ENCODE results near the gene CYB5D1.
"Not testable (repeated sequence)": the region's sequence is repeated elsewhere in the genome, so short reads cannot be mapped to it uniquely, and the experiment has no call there.

The CYB5D1 gene, protein sequence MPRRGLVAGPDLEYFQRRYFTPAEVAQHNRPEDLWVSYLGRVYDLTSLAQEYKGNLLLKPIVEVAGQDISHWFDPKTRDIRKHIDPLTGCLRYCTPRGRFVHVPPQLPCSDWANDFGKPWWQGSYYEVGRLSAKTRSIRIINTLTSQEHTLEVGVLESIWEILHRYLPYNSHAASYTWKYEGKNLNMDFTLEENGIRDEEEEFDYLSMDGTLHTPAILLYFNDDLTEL

DNA sequence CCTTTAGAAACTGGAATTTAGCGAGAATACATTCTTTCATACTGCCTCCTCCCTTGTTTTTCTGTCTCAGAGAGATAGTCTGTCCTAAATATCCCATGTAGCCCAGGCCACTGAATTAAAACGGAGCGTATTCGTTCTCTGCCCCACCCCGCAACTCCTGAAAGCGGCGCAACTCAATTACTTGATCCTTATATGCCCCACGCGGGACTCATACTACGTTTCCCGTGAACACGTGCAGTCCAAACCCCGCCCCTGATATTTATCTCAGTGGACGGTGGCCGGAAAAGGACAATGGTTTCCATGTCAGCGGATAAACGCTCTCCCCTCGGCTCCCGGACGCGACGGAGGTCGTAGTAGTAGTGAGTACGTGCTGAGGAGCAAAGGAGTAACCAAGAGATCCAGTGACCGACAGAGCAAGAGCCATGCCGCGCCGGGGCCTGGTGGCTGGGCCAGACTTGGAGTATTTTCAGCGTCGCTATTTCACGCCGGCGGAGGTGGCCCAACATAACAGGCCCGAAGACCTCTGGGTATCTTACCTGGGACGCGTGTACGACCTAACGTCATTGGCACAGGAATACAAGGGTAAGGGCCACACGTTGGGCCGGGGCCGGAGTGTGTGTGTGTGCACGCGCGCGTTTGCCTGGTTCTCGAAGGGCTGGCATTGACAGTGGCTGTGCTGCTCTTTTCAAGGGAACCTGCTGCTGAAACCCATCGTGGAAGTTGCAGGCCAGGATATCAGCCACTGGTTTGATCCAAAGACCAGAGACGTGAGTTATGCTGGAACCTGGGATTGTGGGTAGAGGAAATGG lies at the start of gene CYB5D1:
Gene CYB5D1, plus strand, starts transcription at position 291 of the 809 bp plus-strand sequence. Its CDS starts 132 bp downstream, at position 423.
- no peak for TF ChIP-seq ZNF274 (IDR thresholded peaks at IDR 0.05; ENCODE audit: low read depth, low read length)
- H3K4me3 ChIP-seq (ENCODE audit: low read length) = peak within 1 kb of the TSS; percentile 74

DNA sequence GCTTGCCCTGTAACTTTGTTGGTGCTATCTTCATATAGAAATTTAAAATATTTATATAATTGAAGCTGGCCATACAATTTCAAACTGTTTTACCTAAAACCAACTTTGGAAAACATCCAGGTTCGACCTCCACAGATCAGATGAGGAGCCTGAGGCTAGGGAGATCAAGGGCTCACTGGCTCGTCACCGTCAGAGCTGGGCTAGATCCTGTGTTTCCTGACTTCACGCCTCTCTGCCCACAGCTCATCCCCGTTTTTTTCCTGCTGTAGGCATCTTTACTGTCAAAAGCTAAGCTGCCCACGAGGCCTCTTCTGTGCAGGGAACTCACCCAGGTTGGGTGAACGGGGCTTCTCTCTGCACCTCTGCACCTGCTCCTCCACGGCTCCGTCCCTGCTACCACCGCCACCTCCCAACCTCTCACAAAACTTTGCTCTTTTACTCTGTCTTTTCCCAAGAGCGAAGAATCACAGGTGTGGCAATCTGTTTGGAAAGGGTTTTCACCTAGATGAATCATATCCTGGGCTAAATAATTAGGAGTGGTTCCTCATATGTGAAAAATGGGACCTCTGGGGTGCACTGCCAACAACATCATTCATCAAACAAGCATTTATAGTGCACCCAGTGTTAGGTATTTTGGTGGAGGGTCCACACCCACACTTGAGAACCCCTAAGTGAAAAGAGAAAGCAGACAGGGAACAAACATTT lies 48.6 kb upstream of the CYB5D1 start:
- no peak for TF ChIP-seq ZNF274 (IDR thresholded peaks at IDR 0.05; ENCODE audit: low read depth, low read length)
- no peak overlapping the region for H3K4me3 ChIP-seq (ENCODE audit: low read length)

DNA sequence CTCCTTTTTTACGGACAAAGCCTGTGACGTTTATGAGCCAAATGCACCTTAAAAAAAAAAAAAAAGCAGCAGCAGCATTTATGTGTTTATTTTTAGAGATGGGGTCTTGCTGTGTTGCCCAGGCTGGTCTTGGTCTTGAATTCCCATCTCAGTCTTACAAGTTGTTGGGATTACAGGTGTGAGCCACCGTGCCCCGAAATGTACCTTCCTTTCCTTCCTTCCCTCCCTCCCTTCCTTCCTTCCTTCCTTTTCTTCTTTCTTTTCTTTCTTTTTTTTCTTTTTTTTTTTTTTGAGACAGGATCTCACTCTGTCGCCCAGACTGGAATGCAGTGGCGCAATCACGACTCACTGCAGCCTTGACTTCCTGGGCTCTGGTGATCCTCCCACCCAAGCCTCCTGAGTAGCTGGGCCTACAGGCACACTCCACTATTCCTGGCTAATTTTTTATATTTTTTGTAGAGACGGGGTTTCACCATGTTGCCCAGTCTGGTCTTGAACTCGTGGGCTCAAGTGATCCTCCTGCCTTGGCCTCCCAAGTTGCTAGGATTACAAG lies 47.9 kb upstream of the CYB5D1 start:
- not testable (repeated sequence) for H3K4me3 ChIP-seq (ENCODE audit: low read length)

- no peak overlapping the region for H3K4me3 ChIP-seq (ENCODE audit: low read length)
- no peak for TF ChIP-seq ZNF274 (IDR thresholded peaks at IDR 0.05; ENCODE audit: low read depth, low read length)
Observed at GRCh38 chr17:7811251-7811650, 46.6 kb upstream of the CYB5D1 start.

GRCh38 chr17:7814969-7815368 lies 42.8 kb upstream of the CYB5D1 start:
- no peak overlapping the region for H3K4me3 ChIP-seq (ENCODE audit: low read length)
- TF ChIP-seq ZNF274 (IDR thresholded peaks at IDR 0.05; ENCODE audit: low read depth, low read length) = no peak

DNA sequence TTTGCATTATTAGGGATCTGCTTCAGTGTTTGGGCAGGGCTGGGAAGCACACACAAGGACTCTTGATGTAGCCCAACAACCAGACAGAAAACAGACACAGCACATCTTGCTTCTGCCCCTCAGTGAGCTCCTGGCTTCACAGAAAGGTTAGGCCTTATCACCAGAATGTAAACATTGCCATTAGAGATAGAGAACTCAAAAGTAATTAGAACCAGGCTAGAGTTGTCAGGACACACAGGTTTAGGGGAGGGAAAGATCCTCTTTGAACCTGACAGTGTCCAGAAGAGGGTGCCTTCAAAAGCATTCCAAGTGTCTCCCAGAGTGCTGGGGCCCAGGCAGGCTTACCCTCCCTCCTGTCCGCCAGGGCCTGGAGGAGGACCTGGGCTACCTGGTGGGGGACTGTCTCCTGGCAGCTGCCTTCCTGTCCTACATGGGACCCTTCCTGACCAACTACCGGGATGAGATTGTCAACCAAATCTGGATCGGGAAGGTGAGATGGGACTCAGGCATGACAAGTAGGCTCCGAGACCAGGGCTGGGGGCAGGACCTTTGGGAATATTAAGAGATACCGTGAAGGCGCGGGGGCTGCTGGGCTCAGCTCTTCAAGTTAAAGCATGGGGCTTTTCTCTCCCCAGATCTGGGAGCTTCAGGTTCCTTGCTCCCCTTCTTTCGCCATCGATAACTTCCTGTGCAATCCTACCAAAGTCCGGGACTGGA lies 40.7 kb upstream of the CYB5D1 start:
- no peak for TF ChIP-seq ZNF274 (IDR thresholded peaks at IDR 0.05; ENCODE audit: low read depth, low read length)
- H3K4me3 ChIP-seq (ENCODE audit: low read length) = no peak overlapping the region

DNA sequence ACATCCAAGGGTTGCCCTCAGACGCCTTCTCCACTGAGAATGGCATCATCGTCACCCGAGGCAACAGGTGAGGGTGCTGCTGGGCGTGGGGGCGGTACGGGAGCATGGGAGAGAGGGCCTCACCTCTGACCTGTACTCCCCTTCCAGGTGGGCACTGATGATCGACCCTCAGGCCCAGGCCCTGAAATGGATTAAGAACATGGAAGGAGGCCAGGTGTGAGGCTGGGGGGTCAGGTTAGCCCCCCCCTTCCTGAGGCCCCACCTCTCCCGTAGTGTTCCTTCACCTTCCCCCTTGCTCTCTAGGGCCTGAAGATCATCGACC lies 40.2 kb upstream of the CYB5D1 start:
- TF ChIP-seq ZNF274 (IDR thresholded peaks at IDR 0.05; ENCODE audit: low read depth, low read length) = no peak
- no peak overlapping the region for H3K4me3 ChIP-seq (ENCODE audit: low read length)

DNA sequence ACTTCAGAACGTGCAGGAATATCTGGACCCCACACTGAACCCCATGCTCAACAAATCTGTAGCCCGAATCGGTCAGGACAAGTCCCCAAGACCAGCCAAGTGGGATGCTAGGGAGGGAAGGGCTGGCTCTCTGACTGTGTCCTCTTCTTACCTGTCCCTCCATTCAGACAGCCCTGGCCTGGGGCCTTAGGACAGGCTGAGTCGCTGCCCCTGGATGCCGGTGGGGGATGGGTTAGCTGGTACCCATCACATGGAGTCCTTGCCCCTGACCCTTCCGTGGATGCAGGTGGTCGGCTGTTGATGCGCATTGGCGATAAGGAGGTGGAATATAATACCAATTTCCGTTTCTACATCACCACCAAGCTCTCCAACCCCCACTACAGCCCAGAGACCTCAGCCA lies 39.8 kb upstream of the CYB5D1 start:
- TF ChIP-seq ZNF274 (IDR thresholded peaks at IDR 0.05; ENCODE audit: low read depth, low read length) = no peak
- H3K4me3 ChIP-seq (ENCODE audit: low read length) = no peak overlapping the region

GRCh38 chr17:7818746-7819645 lies 38.8 kb upstream of the CYB5D1 start:
- H3K4me3 ChIP-seq (ENCODE audit: low read length) = no peak overlapping the region
- no peak for TF ChIP-seq ZNF274 (IDR thresholded peaks at IDR 0.05; ENCODE audit: low read depth, low read length)

DNA sequence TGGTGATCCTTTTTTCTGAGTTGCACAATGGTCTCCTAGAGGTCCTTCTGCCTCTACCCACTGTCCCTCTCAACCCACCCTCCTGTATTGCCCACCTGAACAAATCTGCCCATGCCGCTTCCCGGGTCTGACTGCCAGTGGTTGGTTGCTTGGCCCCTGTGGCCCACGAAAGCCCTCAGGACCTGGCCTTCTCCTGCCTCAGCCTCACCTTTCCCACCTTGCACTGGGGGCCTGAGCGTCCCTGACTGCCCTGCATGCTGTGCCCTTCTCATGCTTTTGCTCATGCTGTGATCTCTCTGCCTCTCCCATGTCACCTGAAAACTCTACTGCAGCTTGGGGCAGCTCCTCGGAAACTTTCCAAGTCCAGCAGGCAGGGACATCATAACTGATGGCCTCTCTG lies 37.6 kb upstream of the CYB5D1 start:
- no peak overlapping the region for H3K4me3 ChIP-seq (ENCODE audit: low read length)
- no peak for TF ChIP-seq ZNF274 (IDR thresholded peaks at IDR 0.05; ENCODE audit: low read depth, low read length)

DNA sequence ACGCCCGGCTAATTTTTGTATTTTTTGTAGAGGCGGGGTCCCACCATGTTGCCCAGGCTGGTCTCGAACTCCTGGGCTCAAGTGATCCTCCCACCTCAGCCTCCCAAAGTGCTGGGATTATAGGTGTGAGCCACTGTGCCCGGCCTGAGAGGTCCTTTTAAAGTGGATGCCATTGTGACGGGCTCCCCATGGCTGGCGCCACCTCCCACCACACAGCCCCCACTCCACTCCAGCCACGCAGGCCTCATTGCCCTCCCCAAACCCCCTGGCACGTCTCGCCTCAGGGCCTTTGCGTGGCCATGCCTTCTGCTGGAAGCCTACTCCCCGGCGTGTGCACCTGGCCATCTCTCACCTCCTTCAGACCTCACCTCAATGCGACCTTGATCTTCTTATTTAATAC lies 35.7 kb upstream of the CYB5D1 start:
- TF ChIP-seq ZNF274 (IDR thresholded peaks at IDR 0.05; ENCODE audit: low read depth, low read length) = no peak
- no peak overlapping the region for H3K4me3 ChIP-seq (ENCODE audit: low read length)

DNA sequence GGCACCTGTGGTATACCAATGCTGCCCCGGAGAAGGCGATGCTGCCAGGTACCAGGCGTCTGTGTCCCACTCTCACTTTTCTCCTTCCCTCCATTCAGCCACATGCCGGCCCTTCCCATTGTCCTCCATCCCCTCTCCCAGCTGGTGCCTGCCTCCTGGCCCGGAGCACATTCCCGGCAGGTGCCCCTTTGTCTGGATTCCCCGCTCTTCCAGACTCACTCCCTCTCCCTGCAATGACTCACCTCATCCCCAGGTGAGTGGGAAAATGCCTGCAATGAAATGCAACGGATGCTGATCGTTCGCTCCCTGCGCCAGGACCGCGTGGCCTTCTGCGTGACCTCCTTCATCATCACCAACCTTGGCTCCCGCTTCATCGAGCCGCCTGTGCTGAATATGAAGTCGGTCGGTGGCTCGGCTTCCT lies 34.2 kb upstream of the CYB5D1 start:
- H3K4me3 ChIP-seq (ENCODE audit: low read length) = no peak overlapping the region
- TF ChIP-seq ZNF274 (IDR thresholded peaks at IDR 0.05; ENCODE audit: low read depth, low read length) = no peak

Data from GM08714 (cell line).